ENCODE measurements around the gene PCDHA13. TPM values are rescaled to one million over a fixed set of nuclear protein-coding genes. Genes with fewer than 3 reads are reported as not detected.
A peak's percentile ranks its signal among the peaks of the same experiment; 100 is the strongest.
"Not testable (repeated sequence)": the region's sequence is repeated elsewhere in the genome, so short reads cannot be mapped to it uniquely, and the experiment has no call there.

Gene PCDHA13, protein sequence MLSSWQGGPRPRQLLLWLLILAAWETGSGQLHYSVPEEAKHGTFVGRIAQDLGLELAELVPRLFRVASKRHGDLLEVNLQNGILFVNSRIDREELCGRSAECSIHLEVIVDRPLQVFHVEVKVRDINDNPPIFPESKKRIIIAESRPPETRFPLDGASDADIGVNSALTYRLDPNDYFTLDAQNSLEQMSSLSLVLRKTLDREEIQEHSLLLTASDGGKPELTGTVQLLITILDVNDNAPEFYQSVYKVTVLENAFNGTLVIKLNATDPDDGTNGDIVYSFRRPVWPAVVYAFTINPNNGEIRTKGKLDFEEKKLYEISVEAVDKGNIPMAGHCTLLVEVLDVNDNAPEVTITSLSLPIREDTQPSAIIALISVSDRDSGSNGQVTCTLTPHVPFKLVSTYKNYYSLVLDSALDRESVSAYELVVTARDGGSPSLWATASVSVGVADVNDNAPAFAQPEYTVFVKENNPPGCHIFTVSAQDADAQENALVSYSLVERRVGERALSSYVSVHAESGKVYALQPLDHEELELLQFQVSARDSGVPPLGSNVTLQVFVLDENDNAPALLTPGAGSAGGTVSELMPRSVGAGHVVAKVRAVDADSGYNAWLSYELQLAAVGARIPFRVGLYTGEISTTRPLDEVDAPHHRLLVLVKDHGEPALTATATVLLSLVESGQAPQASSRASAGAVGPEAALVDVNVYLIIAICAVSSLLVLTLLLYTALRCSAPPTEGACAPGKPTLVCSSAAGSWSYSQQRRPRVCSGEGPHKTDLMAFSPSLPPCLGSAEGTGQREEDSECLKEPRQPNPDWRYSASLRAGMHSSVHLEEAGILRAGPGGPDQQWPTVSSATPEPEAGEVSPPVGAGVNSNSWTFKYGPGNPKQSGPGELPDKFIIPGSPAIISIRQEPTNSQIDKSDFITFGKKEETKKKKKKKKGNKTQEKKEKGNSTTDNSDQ
- polyA plus RNA-seq (ENCODE audit: low read depth in 6 of 6): not detected

GRCh38 chr5:140881889-140882590 is at the start of gene PCDHA13:
Gene PCDHA13 (plus strand): TSS chr5:140882124. CDS start chr5:140882269, 145 bp downstream.
- H3K4me1 Mint-ChIP-seq: no peaks in the 10 kb centered on the region
- H3K4me3 Mint-ChIP-seq: no peak within 1 kb of the TSS
- peaks cover 8 to 52% (median 33%) of the 10 kb centered on the region in 7 donors for H3K9me3 Mint-ChIP-seq
- ATAC-seq (ENCODE audit: low read depth in 2 of 2) (no peak), DNase-seq (no peak)
- peaks cover 8 to 14% of the 10 kb centered on the region in 2 donors for H3K36me3 Mint-ChIP-seq
- H3K27me3 Mint-ChIP-seq: peaks cover 29 to 41% (median 31%) of the 10 kb centered on the region in 3 donors
- peak within 1 kb of the TSS in 2 of 6 donors; percentile 3 to 4 for H3K27ac Mint-ChIP-seq

GRCh38 chr5:140833993-140834392 is 47.9 kb upstream of the PCDHA13 start, which contains the start of gene PCDHA7:
Gene PCDHA7 (plus strand): TSS chr5:140834269. CDS start chr5:140834384, 115 bp downstream.
- peak within 1 kb of the TSS in 2 of 8 donors; percentile 5 to 6 for H3K4me3 Mint-ChIP-seq
- peaks cover 7 to 40% (median 26%) of the 10 kb centered on the region in 7 donors for H3K9me3 Mint-ChIP-seq
- peaks cover 0 to 20% of the 10 kb centered on the region in 2 donors for H3K36me3 Mint-ChIP-seq

DNA sequence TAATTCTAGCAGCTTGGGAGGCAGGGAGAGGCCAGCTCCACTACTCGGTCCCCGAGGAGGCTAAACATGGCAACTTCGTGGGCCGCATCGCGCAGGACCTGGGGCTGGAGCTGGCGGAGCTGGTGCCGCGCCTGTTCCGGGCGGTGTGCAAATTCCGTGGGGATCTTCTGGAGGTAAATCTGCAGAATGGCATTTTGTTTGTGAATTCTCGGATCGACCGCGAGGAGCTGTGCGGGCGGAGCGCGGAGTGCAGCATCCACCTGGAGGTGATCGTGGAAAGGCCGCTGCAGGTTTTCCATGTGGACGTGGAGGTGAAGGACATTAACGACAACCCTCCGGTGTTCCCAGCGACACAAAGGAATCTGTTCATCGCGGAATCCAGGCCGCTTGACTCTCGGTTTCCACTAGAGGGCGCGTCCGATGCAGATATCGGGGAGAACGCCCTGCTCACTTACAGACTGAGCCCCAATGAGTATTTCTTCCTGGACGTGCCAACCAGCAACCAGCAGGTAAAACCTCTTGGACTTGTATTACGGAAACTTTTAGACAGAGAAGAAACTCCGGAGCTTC is 47.4 kb upstream of the PCDHA13 start:
- H3K27me3 Mint-ChIP-seq: peaks cover 18 to 22% (median 21%) of the 10 kb centered on the region in 3 donors
- not testable (repeated sequence) for DNase-seq; ATAC-seq (ENCODE audit: low read depth in 2 of 2); H3K4me1 Mint-ChIP-seq
- peak overlapping the region in 1 of 6 donors; percentile 28 for H3K27ac Mint-ChIP-seq
- peaks cover 0 to 20% of the 10 kb centered on the region in 2 donors for H3K36me3 Mint-ChIP-seq
- H3K9me3 Mint-ChIP-seq: peaks cover 7 to 40% (median 24%) of the 10 kb centered on the region in 7 donors
- peak overlapping the region in 1 of 8 donors; percentile 5 for H3K4me3 Mint-ChIP-seq

More at GRCh38 chr5:140833993-140834392, 47.9 kb upstream of the PCDHA13 start, which contains the start of gene PCDHA7:
- peak within 1 kb of the TSS in 1 of 6 donors; percentile 28 for H3K27ac Mint-ChIP-seq
- DNase-seq (no peak), ATAC-seq (ENCODE audit: low read depth in 2 of 2) (no peak)
- H3K4me1 Mint-ChIP-seq: no peaks in the 10 kb centered on the region
- peaks cover 17 to 25% (median 21%) of the 10 kb centered on the region in 3 donors for H3K27me3 Mint-ChIP-seq

DNA sequence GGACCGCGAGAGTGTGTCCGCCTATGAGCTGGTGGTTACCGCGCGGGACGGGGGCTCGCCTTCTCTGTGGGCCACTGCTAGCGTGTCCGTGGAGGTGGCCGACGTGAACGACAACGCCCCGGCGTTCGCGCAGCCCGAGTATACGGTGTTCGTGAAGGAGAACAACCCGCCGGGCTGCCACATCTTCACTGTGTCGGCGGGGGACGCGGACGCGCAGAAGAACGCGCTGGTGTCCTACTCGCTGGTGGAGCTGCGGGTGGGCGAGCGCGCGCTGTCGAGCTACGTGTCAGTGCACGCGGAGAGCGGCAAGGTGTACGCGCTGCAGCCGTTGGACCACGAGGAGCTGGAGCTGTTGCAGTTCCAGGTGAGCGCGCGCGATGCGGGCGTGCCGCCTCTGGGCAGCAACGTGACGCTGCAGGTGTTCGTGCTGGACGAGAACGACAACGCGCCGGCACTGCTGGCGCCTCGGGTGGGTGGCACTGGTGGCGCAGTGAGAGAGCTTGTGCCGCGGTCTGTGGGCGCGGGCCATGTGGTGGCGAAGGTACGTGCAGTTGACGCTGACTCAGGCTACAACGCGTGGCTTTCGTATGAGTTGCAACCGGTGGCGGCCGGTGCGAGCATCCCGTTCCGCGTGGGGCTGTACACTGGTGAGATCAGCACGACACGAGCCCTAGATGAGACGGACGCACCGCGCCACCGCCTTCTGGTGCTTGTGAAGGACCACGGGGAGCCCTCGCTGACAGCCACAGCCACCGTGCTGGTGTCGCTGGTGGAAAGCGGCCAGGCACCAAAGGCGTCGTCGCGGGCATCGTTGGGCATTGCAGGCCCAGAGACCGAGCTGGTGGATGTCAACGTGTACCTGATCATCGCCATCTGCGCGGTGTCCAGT is 46.1 kb upstream of the PCDHA13 start:
- H3K4me3 Mint-ChIP-seq: no peak overlapping the region
- H3K27ac Mint-ChIP-seq: no peak overlapping the region
- peaks cover 13 to 49% (median 27%) of the 10 kb centered on the region in 7 donors for H3K9me3 Mint-ChIP-seq
- ATAC-seq (ENCODE audit: low read depth in 2 of 2) (no peak), DNase-seq (no peak)
- H3K4me1 Mint-ChIP-seq: no peaks in the 10 kb centered on the region
- H3K27me3 Mint-ChIP-seq: peaks cover 27 to 31% (median 31%) of the 10 kb centered on the region in 3 donors
- H3K36me3 Mint-ChIP-seq: peaks cover 0 to 28% of the 10 kb centered on the region in 2 donors

GRCh38 chr5:140840978-140841962 is 40.7 kb upstream of the PCDHA13 start, which contains the start of gene PCDHA8:
Gene PCDHA8 (plus strand): TSS chr5:140841187. CDS start chr5:140841322, 135 bp downstream.
- peaks cover 0 to 15% of the 10 kb centered on the region in 2 donors for H3K36me3 Mint-ChIP-seq
- H3K4me3 Mint-ChIP-seq: peak within 1 kb of the TSS in 2 of 8 donors; percentile 58 to 68
- H3K4me1 Mint-ChIP-seq: no peaks in the 10 kb centered on the region
- DNase-seq (no peak), ATAC-seq (ENCODE audit: low read depth in 2 of 2) (no peak)
- peak within 1 kb of the TSS in 1 of 6 donors; percentile 94 for H3K27ac Mint-ChIP-seq
- H3K9me3 Mint-ChIP-seq: peaks cover 5 to 36% (median 14%) of the 10 kb centered on the region in 7 donors
- peaks cover 10 to 30% (median 17%) of the 10 kb centered on the region in 3 donors for H3K27me3 Mint-ChIP-seq

GRCh38 chr5:140842798-140843733 is 38.9 kb upstream of the PCDHA13 start:
- ATAC-seq (ENCODE audit: low read depth in 2 of 2) (no peak), DNase-seq (no peak)
- H3K4me3 Mint-ChIP-seq: no peak overlapping the region
- H3K4me1 Mint-ChIP-seq: no peaks in the 10 kb centered on the region
- no peak overlapping the region for H3K27ac Mint-ChIP-seq
- peaks cover 16 to 39% (median 29%) of the 10 kb centered on the region in 3 donors for H3K27me3 Mint-ChIP-seq
- peaks cover 0 to 15% of the 10 kb centered on the region in 2 donors for H3K36me3 Mint-ChIP-seq
- H3K9me3 Mint-ChIP-seq: peaks cover 6 to 36% (median 16%) of the 10 kb centered on the region in 7 donors

- Mint-ChIP-seq H3K27me3 (peaks cover 12 to 25% (median 20%) of the 10 kb centered on the region in 3 donors), H3K9me3 (peaks cover 0 to 16% (median 5%) of the 10 kb centered on the region in 7 donors)
- not testable (repeated sequence) for H3K36me3 Mint-ChIP-seq; H3K27ac Mint-ChIP-seq; H3K4me3 Mint-ChIP-seq; ATAC-seq (ENCODE audit: low read depth in 2 of 2); H3K4me1 Mint-ChIP-seq; DNase-seq
Observed at GRCh38 chr5:140848139-140849102, 33.5 kb upstream of the PCDHA13 start, which contains the start of gene PCDHA9. Gene PCDHA9 (plus strand): TSS chr5:140848382. CDS start chr5:140848496, 114 bp downstream.

DNA sequence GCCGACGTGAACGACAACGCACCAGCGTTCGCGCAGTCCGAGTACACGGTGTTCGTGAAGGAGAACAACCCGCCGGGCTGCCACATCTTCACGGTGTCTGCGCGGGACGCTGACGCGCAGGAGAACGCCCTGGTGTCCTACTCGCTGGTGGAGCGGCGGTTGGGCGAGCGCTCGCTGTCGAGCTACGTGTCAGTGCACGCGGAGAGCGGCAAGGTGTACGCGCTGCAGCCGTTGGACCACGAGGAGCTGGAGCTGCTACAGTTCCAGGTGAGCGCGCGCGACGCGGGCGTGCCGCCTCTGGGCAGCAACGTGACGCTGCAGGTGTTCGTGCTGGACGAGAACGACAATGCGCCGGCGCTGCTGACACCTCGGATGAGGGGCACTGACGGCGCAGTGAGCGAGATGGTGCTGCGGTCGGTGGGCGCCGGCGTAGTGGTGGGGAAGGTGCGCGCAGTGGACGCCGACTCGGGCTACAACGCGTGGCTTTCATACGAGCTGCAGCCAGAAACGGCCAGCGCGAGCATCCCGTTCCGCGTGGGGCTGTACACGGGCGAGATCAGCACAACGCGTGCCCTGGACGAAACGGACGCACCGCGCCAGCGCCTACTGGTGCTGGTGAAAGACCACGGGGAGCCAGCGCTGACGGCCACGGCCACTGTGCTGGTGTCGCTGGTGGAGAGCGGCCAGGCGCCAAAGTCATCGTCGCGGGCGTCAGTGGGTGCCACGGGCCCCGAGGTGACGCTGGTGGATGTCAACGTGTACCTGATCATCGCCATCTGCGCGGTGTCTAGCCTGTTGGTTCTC is 31.9 kb upstream of the PCDHA13 start:
- peaks cover 14 to 26% (median 20%) of the 10 kb centered on the region in 3 donors for H3K27me3 Mint-ChIP-seq
- not testable (repeated sequence) for H3K4me1 Mint-ChIP-seq; H3K36me3 Mint-ChIP-seq; DNase-seq; ATAC-seq (ENCODE audit: low read depth in 2 of 2)
- peaks cover 0 to 16% (median 0%) of the 10 kb centered on the region in 7 donors for H3K9me3 Mint-ChIP-seq
- H3K4me3 Mint-ChIP-seq: peak overlapping the region in 1 of 8 donors; percentile 35
- H3K27ac Mint-ChIP-seq: peak overlapping the region in 1 of 6 donors; percentile 24
